MM.1S (cell line): Measurements from ENCODE around the gene KLF1.

Experiments
- DNase-seq: peaks from one replicate; pipeline ENCODE4 v3.0.0-alpha.2; 2015
- H2AFZ ChIP-seq: fragments of 300-600 bp; sonication (generic); 2 replicates; pipeline ENCODE4 v1.6.0; 2016; ENCODE audit warnings: antibody characterized with exemption, low read length
- H3F3A ChIP-seq: fragments of 300-600 bp; sonication (generic); 2 replicates; pipeline ENCODE4 v1.6.1; 2016; ENCODE audit warnings: mild to moderate bottlenecking, antibody characterized with exemption, low read length, moderate library complexity, mixed read lengths; ENCODE audit not compliant: insufficient read depth
- H3K27ac ChIP-seq: fragments of 300-600 bp; sonication (generic); 2 replicates; pipeline ENCODE4 v1.5.1; 2016; ENCODE audit warnings: mild to moderate bottlenecking, low read length
- H3K27me3 ChIP-seq: fragments of 300-600 bp; sonication (generic); replicated peaks from 2 replicates; pipeline ENCODE4 v1.6.0; 2016; ENCODE audit warnings: low read length; ENCODE audit not compliant: insufficient read depth
- H3K36me3 ChIP-seq: fragments of 300-600 bp; sonication (generic); replicated peaks from 2 replicates; pipeline ENCODE4 v1.6.1; 2016; ENCODE audit warnings: mild to moderate bottlenecking, low read length, mixed read lengths; ENCODE audit not compliant: insufficient read depth
- H3K4me1 ChIP-seq: fragments of 300-600 bp; sonication (generic); 2 replicates; pipeline ENCODE4 v1.6.1; 2016; ENCODE audit warnings: low read length, mixed read lengths
- H3K4me2 ChIP-seq: fragments of 300-600 bp; sonication (generic); 2 replicates; pipeline ENCODE4 v1.6.0; 2016; ENCODE audit warnings: low read depth, low read length
- H3K4me3 ChIP-seq: fragments of 300-600 bp; sonication (generic); 2 replicates; pipeline ENCODE4 v1.5.1; 2016; ENCODE audit warnings: low read length, mixed read lengths
- H3K79me2 ChIP-seq: fragments of 300-600 bp; sonication (generic); 2 replicates; pipeline ENCODE4 v1.6.1; 2016; ENCODE audit warnings: mixed run types, low read length, mixed read lengths
- H3K9ac ChIP-seq: fragments of 300-600 bp; sonication (generic); 2 replicates; pipeline ENCODE4 v1.6.1; 2016; ENCODE audit warnings: low read length, mixed read lengths
- H3K9me2 ChIP-seq: fragments of 300-600 bp; sonication (generic); replicated peaks from 2 replicates; pipeline ENCODE4 v1.6.1; 2016; ENCODE audit warnings: mild to moderate bottlenecking, low read length, mixed read lengths; ENCODE audit not compliant: insufficient read depth
- H3K9me3 ChIP-seq: fragments of 300-600 bp; sonication (generic); replicated peaks from 2 replicates; pipeline ENCODE4 v1.6.1; 2016; ENCODE audit warnings: mild to moderate bottlenecking, low read length, mixed read lengths; ENCODE audit not compliant: insufficient read depth
- H4K20me1 ChIP-seq: fragments of 300-600 bp; sonication (generic); 2 replicates; pipeline ENCODE4 v1.6.1; 2016; ENCODE audit warnings: mild to moderate bottlenecking, low read length, moderate library complexity, mixed read lengths; ENCODE audit not compliant: insufficient read depth
- EZH2 ChIP-seq: fragments of 300-600 bp; sonication (generic); optimal IDR thresholded peaks from 2 replicates; pipeline ENCODE3; 2017; ENCODE audit warnings: low read depth, mild to moderate bottlenecking, antibody characterized with exemption, low read length, mixed read lengths
- EZH2phosphoT487 ChIP-seq: fragments of 300-600 bp; sonication (generic); IDR thresholded peaks from 2 replicates; pipeline ENCODE4 v1.6.1; 2018; ENCODE audit warnings: antibody characterized with exemption, low read length
- TF ChIP-seq, protein P1 (sequence below): fragments of 300-600 bp; sonication (generic); IDR thresholded peaks from 2 replicates; pipeline ENCODE4 v1.5.1; 2016; ENCODE audit warnings: antibody characterized with exemption, low read length, mixed read lengths

KLF1 gene

GRCh38 chr19:12886969-12887747 is at the start of gene KLF1:
Gene KLF1, minus strand, starts transcription at chr19:12887201. Its CDS starts 61 bp downstream, at chr19:12887140.
- Histone ChIP-seq H3K36me3 (no peaks in the 10 kb centered on the region), H3K9ac (peak within 1 kb of the TSS; percentile 79; the same call in 1 of the 2 replicates), H4K20me1 (no peaks in the 10 kb centered on the region), H3K27me3 (no peaks in the 10 kb centered on the region), H3K79me2 (peaks cover 14% of the 10 kb centered on the region), H3K9me2 (no peaks in the 10 kb centered on the region), H3K9me3 (no peaks in the 10 kb centered on the region), H3F3A (peaks cover 8% of the 10 kb centered on the region), H3K4me1 (peaks cover 16% of the 10 kb centered on the region), H2AFZ (peak within 1 kb of the TSS; percentile 93; the same call in 1 of the 2 replicates), H3K4me2 (peak within 1 kb of the TSS; percentile 99), H3K4me3 (peak within 1 kb of the TSS; percentile 79), H3K27ac (no peak within 1 kb of the TSS)
- DNase-seq = no peak
- TF ChIP-seq EZH2phosphoT487 (no peak), EZH2 (no peak)
- TF ChIP-seq, protein P1, sequence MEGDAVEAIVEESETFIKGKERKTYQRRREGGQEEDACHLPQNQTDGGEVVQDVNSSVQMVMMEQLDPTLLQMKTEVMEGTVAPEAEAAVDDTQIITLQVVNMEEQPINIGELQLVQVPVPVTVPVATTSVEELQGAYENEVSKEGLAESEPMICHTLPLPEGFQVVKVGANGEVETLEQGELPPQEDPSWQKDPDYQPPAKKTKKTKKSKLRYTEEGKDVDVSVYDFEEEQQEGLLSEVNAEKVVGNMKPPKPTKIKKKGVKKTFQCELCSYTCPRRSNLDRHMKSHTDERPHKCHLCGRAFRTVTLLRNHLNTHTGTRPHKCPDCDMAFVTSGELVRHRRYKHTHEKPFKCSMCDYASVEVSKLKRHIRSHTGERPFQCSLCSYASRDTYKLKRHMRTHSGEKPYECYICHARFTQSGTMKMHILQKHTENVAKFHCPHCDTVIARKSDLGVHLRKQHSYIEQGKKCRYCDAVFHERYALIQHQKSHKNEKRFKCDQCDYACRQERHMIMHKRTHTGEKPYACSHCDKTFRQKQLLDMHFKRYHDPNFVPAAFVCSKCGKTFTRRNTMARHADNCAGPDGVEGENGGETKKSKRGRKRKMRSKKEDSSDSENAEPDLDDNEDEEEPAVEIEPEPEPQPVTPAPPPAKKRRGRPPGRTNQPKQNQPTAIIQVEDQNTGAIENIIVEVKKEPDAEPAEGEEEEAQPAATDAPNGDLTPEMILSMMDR = no peak

DNA sequence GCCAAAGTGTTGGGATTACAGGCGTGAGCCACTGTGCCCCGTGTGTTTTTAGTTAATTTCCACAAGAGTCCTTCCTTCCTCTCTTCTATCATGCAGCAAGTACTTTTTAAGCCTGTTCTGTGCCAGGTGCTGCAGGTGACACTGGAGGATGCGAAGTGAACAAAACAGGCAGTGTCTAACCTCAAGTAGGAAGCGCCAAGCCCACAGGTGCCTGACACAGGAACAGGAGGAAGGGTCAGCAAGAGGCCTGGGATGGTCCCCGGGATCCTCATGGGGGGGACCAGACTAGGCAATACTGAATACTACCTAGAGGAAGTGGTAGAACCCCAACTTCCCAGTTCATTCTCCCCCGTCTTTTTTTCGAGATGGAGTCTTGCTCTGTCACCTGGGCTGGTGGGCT is 49.6 kb upstream of the KLF1 start:
- peaks cover 19% of the 10 kb centered on the region for H3K36me3 ChIP-seq
- H3K9me2 ChIP-seq = no peaks in the 10 kb centered on the region
- H3K27me3 ChIP-seq = no peaks in the 10 kb centered on the region
- peaks cover 38% of the 10 kb centered on the region for H3K4me1 ChIP-seq
- H2AFZ ChIP-seq = peak overlapping the region; percentile 22; the same call in 1 of the 2 replicates
- peak overlapping the region; percentile 17; the same call in 1 of the 2 replicates for H3K4me2 ChIP-seq
- H3K79me2 ChIP-seq = peaks cover 51% of the 10 kb centered on the region
- peaks cover 50% of the 10 kb centered on the region for H3F3A ChIP-seq
- H3K4me3 ChIP-seq = no peak overlapping the region
- no peak for TF ChIP-seq EZH2
- TF ChIP-seq EZH2phosphoT487 = no peak
- TF ChIP-seq, protein P1 = no peak
- H3K27ac ChIP-seq = peak overlapping the region; percentile 75; the same call in 1 of the 2 replicates
- H3K9ac ChIP-seq = peak overlapping the region; percentile 13; the same call in 1 of the 2 replicates
- H3K9me3 ChIP-seq = no peaks in the 10 kb centered on the region
- DNase-seq = peak; percentile 55
- peaks cover 15% of the 10 kb centered on the region for H4K20me1 ChIP-seq

DNA sequence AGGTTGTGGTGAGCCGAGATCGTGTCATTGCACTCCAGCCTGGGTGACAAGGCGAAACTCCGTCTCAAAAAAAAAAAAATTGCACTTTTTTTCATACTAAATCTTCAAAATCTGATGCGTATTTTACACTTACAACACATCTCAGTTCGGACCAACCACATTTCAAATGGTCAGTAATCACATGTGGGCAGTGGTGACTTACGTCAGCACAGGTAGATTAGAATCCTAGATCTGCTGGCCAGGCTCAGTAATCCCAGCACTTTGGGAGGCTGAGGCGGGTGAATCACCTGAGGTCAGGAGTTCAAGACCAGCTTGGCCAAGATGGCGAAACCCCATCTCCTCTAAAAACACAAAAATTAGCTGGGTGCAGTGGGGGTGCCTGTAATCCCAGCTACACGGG is 48.1 kb upstream of the KLF1 start:
- Histone ChIP-seq H3K27ac (no peak overlapping the region), H3K36me3 (peaks cover 9% of the 10 kb centered on the region), H3K4me3 (no peak overlapping the region), H3K79me2 (peaks cover 53% of the 10 kb centered on the region), H3K4me1 (peaks cover 25% of the 10 kb centered on the region), H3K27me3 (no peaks in the 10 kb centered on the region), H3K4me2 (no peak overlapping the region), H4K20me1 (peaks cover 10% of the 10 kb centered on the region), H2AFZ (no peak overlapping the region), H3K9me3 (no peaks in the 10 kb centered on the region), H3K9me2 (no peaks in the 10 kb centered on the region), H3K9ac (no peak overlapping the region), H3F3A (peaks cover 35% of the 10 kb centered on the region)
- TF ChIP-seq EZH2 = no peak
- TF ChIP-seq EZH2phosphoT487 = no peak
- TF ChIP-seq, protein P1 = no peak
- DNase-seq = no peak
